Measurements from ENCODE around the gene ZNF728.
"Not testable (repeated sequence)": the region's sequence is repeated elsewhere in the genome, so short reads cannot be mapped to it uniquely, and the experiment has no call there.

Gene ZNF728

DNA sequence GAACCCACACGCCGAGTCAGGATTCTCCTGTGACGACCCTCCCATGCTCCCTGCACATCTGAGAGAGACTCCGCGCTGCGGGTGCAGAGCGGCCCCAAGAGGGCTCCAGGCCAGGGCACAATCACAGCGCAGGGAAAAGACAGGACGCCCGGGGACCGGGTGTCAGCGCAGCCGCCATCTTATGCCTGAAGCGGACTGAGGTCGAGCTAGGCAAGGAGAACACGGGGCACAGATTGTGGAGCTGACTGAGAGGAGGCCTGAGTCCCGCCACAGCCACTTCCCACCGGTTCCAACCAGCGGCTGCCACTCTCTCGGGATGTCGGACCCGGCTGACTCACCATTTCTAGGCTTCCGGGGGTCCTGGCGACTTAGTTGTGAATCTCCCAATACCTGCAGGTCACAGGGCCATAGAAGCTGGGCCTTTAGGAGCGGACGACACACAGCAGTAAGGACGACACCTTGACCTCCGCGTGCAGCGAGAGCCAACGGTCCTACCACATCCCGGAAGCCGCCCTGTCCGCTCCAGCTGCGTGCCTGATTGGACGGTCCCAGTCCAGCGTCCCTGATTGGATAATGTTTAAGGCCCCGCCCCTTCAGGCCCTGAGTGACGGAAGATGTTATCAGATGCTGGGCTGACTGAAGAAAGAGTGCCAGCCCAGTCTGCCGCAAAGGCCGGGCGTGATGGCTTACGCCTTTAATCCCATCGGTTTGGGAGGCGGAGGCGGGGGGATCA is at the start of gene ZNF728:
Gene ZNF728 (minus strand): TSS at position 487 of the 733 bp plus-strand sequence. CDS start 146 bp downstream, at position 341.
- no peak for DNase-seq (ENCODE audit: low read depth)

DNA sequence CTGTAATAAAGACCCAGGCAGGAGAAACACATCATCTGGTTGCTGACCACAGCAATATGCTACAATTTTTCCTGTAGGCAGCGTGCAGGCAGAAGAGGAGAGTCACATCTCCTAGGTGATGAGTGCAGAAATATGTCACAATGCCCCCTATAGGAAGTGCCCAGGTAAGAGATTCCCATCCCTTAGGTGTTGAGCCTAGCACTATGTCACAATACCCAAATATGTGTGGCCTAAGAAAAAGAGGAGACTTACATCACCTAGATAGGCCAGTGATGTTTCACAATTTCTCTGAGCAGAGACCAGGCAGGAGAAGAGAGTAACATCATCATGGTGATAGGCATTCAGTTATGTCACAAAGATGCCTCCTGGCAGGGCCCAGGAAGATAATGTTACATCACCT is 49.4 kb upstream of the ZNF728 start:
- no peak for DNase-seq (ENCODE audit: low read depth)

DNA sequence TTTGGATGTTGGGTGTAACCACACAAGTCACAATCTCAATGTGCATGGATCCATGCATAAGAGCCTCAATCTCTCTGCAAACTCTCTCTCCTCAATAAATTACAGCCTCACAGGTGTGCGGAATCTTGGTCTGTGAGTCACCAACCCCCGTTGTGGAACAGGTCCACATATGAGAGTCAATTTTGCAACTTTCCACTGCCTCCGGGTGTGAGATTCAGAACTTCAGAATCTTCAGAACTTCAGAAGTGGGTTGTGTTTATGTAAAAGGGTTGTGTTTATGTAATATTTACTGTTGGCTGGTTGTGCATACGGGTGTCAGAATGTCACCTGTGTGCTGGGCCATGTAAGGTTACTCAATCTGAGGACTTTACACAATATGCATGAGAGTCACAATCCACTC is 46.3 kb upstream of the ZNF728 start:
- DNase-seq (ENCODE audit: low read depth) = no peak

DNA sequence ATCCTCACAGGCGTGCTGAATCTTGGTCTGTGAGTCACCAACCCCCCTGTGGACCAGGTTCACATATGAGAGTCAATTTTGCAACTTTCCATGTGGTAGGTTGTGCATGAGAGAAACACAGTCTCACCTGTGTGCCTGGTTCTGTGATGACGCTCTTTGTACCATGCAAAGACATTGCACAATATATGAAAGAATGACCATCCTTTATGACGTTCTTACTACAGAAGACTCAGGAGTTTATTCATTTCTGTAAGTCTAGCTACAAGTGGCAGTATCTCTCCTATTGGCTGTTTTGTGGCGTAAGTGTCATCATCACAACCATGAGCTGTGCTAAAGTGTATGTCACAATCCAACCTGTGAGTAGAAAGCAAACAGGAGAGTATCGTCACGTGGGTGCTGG is 43.8 kb upstream of the ZNF728 start:
- DNase-seq (ENCODE audit: low read depth) = no peak

DNA sequence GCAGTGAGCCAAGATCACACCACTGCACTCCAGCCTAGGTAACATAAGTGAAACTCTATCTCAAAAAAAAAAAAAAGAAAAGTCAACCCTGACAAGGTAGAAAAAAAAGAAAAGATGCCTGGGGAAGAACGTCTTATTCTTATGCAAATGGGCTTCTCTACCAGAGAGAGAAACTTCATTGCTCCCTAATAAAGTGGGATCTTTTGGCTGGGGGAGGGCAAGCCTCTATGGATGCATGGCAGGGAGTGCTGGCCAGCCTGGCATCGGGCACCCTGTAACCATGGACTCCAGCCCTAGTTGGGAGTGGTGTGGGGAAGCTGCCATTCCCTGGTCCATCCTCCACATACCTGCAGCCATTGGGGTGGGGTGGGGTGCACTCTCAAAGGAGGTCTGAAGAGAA is 30.7 kb upstream of the ZNF728 start:
- DNase-seq (ENCODE audit: low read depth) = no peak

DNA sequence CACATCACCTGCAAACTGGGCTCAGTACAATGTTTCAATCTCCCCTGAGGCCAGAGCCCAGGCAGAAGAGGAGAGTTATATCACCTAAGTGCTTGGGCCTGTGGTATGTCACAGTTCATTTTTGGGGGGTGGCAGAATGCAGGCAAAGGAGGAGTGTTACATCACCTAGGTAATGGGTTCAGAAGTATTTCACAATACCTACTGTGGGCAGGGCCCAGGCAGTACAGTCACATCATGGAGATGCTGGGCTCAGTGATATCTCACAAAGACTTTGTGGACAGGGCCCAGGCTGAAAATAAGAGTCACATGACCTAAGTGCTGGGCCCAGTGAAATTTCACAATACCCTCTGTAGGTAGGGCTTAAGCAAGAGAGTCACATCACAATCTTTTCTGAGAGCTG is 12.7 kb upstream of the ZNF728 start:
- DNase-seq (ENCODE audit: low read depth) = no peak

DNA sequence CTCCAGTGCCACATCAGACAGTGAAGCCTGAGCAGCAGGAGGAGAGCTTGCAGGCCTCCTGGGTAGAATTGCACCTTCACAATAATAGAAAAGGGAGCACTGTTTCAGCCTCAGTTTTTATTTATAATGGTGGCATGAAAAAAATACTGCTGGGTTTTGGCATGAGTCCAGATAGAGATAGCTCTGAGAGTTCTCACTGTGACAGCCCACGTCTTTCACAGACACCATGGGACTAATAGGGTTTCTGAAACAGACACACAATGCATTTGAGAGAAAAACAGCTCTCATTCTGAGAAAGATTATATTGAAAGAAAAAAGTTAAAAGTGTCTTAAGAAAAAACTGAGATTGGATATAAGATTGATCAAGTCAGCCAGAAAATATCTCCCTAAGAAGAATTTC is 8.0 kb downstream of the ZNF728 start:
- not testable (repeated sequence) for DNase-seq (ENCODE audit: low read depth)

DNA sequence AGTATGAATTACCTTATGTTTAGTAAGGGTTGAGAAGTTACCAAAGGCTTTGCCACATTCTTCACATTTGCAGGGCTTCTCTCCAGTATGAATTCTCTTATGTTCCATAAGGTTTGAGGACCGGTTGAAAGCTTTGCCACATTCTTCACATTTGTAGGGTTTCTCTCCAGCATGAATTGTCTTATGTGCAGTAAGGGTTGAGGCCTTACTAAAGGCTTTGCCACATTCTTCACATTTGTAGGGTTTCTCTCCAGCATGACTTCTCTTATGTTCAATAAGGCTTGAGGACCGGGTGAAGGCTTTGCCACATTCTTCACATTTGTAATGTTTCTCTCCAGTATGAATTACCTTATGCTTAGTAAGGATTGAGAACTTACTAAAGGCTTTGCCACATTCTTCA is 26.7 kb downstream of the ZNF728 start:
- DNase-seq (ENCODE audit: low read depth) = no peak

DNA sequence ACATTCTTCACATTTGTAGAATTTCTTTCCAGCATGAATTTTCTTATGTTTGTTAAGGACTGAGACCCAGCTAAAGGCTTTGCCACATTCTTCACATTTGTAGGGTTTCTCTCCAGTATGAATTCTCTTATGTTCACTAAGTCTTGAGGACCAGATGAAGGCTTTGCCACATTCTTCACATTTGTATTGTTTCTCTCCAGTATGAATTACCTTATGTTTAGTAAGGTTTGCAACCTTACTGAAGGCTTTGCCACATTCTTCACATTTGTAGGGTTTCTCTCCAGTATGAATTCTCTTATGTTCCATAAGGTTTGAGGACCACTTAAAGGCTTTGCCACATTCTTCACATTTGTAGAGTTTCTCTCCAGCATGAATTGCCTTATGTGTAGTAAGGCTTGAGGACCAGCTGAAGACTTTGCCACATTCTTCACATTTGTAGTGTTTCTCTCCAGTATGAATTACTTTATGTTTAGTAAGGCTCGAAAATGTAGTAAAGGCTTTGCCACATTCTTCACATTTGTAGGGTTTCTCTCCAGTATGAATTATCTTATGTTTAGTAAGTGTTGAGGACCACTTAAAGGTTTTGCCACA is 27.3 kb downstream of the ZNF728 start:
- DNase-seq (ENCODE audit: low read depth) = not testable (repeated sequence)

DNA sequence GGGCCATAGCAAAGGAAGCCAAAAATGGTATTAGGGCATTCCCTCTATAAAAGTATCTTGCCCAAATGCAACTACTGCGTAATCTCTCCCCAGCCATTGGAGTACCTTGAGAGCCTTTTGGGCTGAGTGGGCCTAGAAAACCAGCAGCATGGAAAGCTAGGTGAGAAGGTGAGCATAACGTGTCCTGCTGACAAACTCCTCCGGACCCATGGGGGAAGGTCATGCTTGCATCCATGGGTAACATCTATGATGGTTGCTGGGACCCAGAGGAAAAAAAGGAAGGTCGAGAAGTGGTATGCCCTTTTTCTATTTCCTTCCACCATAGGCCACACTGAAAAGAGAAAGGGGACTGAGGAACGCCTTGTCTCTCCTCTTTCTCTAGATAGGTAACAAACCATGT is 57.4 kb downstream of the ZNF728 start:
- DNase-seq (ENCODE audit: low read depth) = peak; percentile 18

DNA sequence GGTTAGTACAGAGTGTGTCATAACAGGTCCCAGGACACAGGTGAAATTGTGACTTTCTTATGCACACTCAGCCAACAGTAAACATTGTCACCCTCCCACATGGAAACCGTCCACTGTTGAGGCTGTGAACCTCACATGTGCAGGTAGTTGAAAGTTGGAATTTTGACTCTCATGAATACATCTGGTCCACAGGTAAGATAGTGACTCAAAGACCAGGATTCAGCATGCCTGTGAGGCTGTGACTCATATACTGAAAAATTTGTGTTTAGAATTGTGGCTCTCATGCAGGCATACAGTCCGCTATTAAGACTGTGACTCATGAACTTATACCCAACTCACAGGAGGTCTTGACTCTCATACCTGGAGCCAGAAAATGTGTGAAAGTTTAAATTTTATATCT is 67.8 kb downstream of the ZNF728 start:
- DNase-seq (ENCODE audit: low read depth) = no peak

DNA sequence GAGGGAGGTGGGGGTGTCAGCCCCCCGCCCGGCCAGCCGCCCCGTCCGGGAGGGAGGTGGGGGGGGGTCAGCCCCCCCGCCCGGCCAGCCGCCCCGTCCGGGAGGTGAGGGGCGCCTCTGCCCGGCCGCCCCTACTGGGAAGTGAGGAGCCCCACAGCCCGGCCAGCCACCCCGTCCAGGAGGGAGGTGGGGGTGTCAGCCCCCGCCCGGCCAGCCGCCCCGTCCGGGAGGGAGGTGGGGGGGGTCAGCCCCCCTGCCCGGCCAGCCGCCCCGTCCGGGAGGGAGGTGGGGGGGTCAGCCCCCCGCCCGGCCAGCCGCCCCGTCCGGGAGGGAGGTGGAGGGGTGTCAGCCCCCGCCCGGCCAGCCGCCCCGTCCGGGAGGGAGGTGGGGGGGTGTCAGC is 75.4 kb downstream of the ZNF728 start:
- not testable (repeated sequence) for DNase-seq (ENCODE audit: low read depth)

DNA sequence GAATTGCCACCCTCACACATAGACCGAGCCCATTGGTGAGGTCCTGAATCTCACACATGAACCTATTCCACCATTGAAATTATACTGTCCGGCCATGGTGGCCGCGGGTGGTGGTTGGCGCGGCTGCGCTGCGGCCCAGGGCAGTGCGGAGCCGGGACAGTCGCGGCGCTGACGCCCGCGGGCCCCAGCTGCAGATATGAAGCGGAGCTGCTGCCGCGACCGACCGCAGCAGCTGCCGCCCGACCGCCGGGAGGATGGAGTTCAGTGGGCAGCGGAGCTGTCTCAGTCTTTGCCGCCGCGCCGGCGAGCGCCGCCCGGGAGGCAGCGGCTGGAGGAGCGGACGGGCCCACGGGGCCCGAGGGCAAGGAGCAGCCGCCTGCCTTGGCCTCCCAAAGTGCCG is 77.8 kb downstream of the ZNF728 start:
- DNase-seq (ENCODE audit: low read depth) = not testable (repeated sequence)

All from fibroblast of gingiva (primary cell).